Left cardiac atrium (tissue), 4 donors: ENCODE measurements around the gene ARPC1A. TPM values are rescaled to one million over a fixed set of nuclear protein-coding genes. Genes with fewer than 3 reads are reported as not detected.
"Not testable (repeated sequence)": the region's sequence is repeated elsewhere in the genome, so short reads cannot be mapped to it uniquely, and the experiment has no call there.

Source experiments
- ATAC-seq, 2 donors: fragments of 200-7000 bp; cut with Tn5 transposase; one replicate each; pipeline ENCODE4 v1.9.1; 2020; ENCODE audit warnings: mild to moderate bottlenecking in 2 of 2, moderate library complexity in 2 of 2
- DNase-seq: peaks from one replicate; pipeline ENCODE4 v3.0.0-alpha.2; 2020
- intact Hi-C, 2 donors: fragments of 100-400 bp; cut with DNase I; formaldehyde crosslinking; loops; one replicate each; pipeline versions ENCODE4 v1.14.1 to v1.15.1; 2022 to 2023
- long read RNA-seq: library from polyadenylated mRNA; unstranded; transcript quantifications from one replicate; pipeline ENCODE4 v2.0.0, GENCODE V29; 2021
- total RNA-seq, 2 donors: library from RNA; stranded (reverse); fragmentation: NEBNext Ultra II Directional; extraction: Animal tissue kit (Norgen Biotek cat#: 25700); gene quantifications; one replicate each; pipeline ENCODE4 v1.2.1, GENCODE V29; 2021
- donor health status: DM: no; HTN: yes; CAD: no.
- donor health status: DM: no; HTN: yes; CAD: no; lungs with severe emphysema.
- donor health status: DM: yes; HTN: yes; CAD: no.
- donor health status: Dilated cardiomyopathy.

ARPC1A gene
- 100 to 1,000 TPM in 1 of 2 donors, 10 to 100 TPM in 1; 98.8 to 112 TPM for total RNA-seq
- long read RNA-seq, transcript ARPC1A-201 (10 exons, 1,565 nt), result major isoform, 194 of 211 reads
- long read RNA-seq, partial matches to known transcripts, result 12 of 211 reads
- long read RNA-seq, other reads (novel, unspliced or antisense), result 5 of 211 reads

DNA sequence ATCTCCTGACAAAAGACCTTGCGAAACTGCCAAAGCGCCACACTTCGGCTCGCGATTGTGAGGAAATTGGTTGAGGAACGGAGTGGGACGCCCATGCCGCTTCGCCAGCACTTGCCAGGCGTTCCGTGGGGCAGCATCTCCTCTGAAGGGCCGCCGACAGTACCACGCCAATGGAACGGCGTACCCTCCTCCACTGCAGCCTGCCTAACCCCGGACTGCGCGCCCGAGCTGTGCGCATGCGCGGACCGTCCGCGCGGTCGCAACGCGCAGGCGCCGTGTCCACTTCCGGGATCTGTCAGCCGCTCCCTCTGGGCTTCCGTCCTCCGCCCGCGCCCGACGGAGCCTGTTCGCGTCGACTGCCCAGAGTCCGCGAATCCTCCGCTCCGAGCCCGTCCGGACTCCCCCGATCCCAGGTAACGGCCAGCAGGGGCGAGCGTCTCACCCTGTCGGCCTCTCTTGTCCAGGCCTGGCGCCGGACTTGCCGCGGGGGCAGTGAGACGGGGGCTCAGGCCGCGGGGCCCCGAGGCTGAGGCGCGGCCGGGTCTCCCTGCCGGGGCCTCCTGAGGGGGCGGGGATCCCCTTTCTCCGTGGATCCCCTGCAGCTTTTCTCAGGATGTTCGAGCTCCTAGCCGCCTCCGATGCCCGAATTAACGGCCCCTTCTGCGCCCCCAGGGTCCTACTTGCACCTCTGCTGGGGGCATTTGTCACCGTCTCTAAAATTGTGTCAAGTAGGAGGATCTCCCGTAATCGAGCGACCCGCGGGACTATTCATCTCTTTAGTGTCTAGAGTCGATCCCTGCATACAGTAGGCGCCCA lies at the start of gene ARPC1A:
Gene ARPC1A, plus strand, starts transcription at position 307 of the 816 bp plus-strand sequence. CDS start 7,456 bp downstream, outside the sequence.
- ATAC-seq (peak; percentile 97), DNase-seq (peak; percentile 93)
- intact Hi-C loops, result no loop called here

DNA sequence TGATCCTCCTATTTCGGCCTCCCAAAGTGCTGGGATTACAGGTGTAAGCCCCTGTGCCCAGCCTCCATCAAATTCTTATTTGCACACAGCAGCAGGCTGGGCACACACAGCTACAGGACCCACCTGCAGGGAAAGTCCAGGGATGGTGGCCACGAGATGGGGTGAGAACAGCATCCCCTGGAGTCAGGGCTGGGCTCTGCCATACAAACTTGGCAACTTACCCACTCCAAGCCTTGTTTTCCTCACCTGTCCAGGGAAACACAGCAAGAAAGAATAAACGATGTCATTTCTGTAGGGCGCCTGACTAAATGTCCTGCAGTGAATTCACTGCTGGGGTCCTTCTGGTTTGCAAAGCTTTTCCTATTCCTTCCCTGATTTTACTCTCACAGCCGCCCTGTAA lies 47.5 kb upstream of the ARPC1A start:
- no peak for ATAC-seq
- no peak for DNase-seq
- intact Hi-C loops, result no loop called here

DNA sequence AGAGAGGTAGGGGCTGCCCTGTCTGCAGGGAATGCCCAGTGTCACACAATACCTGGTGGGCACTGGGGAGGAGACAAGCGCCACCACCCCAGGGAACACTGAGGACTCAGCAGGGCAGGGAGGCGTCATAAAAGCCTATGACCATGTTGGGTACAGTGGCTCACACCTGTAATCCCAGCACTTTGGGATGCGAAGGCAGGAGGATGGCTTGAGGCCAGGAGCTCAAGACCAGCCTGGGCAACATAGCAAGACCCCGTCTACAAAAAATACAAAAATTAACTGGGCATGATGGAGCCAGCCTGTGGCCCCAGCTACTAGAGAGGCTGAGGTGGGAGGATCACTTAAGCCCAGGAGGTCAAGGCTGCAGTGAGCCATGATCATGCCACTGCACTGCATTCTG lies 41.5 kb upstream of the ARPC1A start:
- not testable (repeated sequence) for DNase-seq

DNA sequence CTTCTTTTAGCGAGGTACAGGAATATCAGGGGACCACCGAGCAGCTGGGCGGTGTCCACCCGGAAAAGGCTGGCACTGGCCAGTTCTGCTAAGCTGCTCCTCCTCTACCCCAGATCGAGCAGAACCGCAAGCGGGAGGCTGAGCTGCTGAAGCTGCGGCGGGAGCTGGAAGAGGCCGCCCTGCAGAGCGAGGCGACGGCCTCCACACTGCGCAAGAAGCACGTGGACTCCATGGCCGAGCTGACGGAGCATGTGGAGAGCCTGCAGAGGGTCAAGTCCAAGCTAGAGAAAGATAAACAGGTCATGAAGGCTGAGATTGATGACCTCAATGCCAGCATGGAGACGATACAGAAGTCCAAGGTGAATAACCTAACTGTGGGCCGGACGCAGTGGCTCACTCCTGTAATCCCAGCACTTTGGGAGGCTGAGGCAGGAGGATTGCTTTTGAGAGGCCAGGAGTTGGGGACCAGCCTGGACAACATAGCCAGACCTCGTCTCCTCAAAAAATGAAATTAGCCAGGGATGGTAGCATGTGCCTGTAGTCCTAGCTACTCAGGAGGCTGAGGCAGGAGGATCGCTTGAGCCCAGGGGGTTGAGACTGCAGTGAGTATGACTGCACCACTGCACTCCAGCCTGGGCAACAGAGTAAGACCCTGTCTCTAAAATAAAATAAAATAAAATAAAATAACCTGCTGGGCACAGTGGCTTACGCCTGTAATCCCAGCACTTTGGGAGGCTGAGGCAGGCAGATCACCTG lies 37.7 kb upstream of the ARPC1A start:
- no peak for ATAC-seq
- intact Hi-C loops, result no loop called here

More for the DNA sequence above, 41.5 kb upstream of the ARPC1A start:
- intact Hi-C loops, ATAC-seq: not testable (repeated sequence)

DNA sequence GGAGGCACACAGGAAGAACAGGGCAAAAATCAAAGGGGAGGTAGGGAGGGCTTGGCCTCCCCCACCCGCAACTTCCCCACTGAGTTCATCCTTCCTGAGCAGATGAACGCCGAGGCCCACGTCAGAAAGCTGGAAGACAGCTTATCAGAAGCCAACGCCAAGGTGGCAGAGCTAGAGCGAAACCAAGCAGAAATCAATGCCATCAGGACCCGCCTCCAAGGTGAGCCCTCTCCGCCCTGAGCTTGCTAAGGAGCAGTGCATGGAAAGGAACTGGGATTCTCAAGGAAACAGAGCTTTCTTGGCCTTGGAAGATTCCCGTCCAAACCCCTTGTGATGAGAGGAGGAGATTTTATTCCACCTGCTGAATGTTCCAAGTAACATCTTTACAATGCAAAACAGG lies 36.5 kb upstream of the ARPC1A start:
- intact Hi-C loops, result no loop called here
- no peak for DNase-seq

More for the DNA sequence above, 37.7 kb upstream of the ARPC1A start:
- no peak for DNase-seq

DNA sequence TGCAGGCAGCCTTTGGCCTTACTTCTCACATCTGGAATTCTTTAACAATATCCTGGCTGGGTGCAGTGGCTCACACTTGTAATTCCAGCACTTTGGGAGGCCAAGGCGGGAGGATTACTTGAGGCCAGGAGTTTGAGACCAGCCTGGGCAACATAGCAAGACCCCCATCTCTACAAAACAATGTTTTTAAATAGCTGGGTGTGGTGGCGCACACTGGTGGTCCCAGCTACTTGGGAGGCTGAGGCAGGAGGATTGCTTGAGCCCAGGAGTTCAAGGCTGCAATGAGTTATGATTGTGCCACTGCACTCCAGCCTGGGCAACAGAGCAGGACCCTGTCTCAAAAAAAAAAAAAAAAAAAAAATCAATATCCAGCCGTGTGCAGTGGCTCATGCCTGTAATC lies 35.5 kb upstream of the ARPC1A start:
- DNase-seq, intact Hi-C loops, ATAC-seq: not testable (repeated sequence)

More for the DNA sequence above, 36.5 kb upstream of the ARPC1A start:
- ATAC-seq, result no peak

DNA sequence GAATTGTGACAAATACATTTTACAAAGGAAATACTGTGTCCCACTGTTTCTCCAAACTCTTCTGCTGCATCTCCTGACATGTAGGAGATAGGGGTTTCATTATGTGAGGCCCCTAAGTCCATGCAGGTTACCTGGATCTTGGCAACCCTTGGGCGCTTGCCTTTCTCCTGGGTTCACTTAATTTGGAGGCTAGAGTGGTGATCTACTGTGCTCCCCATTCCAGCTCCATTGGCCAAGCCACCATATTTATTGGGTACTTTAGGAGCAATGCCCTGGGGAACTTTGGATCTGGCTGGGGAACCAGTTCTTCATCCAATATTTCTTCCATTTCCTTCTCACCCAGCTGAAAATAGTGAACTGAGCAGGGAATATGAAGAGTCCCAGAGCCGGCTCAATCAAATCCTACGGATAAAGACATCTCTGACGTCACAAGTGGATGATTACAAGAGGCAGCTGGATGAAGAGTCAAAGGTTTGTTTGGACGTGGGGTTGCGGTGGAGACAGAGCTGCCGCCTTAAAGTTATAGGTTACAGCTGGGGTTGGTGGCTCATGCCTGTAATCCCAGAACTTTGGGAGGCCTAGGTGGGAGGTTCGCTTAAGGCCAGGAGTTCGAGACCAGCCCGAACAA lies 34.6 kb upstream of the ARPC1A start:
- DNase-seq (no peak), ATAC-seq (no peak)
- intact Hi-C loops, result no loop called here

DNA sequence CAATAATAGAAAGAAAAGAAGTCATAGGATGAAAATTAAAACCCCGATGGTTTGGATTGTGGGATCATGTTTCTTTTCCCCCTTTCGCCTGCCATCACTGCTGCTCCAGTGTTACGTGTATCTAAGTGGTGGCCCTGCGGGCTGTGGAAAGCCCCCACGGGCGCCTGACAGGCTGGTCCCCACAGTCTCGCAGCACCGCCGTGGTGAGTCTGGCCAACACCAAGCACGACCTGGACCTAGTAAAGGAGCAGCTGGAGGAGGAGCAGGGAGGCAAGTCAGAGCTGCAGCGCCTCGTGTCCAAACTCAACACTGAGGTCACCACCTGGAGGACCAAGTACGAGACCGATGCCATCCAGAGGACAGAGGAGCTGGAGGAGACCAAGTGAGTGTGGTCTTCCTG lies 33.6 kb upstream of the ARPC1A start:
- ATAC-seq (no peak), DNase-seq (no peak)
- intact Hi-C loops, result no loop called here

DNA sequence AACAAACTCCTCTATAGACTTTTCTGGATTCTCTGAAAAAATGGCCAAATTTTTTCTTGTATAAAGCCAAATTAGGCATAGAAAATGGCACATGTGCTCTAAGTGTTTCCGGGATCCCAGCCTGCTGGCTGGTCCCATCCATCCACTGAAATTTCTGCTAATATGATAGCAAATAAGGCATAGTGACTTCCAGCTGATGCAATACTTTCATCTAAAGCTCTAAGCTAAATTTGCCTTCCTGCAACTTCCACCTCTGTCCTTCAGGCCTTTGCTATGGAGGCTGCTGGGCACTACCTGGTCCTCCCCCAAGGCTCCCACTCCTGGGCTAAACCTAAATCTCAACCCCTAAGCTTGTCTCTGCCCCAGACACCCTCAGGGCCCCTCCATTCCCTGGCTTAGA lies 32.5 kb upstream of the ARPC1A start:
- intact Hi-C loops, result no loop called here
- DNase-seq (no peak), ATAC-seq (no peak)

DNA sequence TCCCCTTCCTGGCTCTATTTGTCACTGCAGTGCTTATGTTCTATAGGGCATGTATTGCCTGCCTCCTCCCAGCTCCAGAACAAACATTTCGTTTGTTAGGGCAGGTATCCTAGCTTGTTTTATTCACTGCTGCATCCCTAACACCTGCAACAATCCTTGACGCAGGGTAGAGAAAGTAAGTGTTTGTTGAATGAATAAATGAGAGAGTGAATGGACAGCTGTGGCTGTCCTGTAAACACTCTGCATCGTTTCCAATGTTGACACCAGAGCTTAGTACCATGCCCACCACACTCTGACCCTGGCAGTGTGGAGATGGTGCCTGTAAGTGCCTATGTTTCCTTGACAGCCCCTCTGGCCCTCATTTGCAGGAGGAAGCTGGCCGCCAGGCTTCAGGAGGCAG lies 32.0 kb upstream of the ARPC1A start:
- intact Hi-C loops, result no loop called here
- ATAC-seq (no peak), DNase-seq (no peak)

DNA sequence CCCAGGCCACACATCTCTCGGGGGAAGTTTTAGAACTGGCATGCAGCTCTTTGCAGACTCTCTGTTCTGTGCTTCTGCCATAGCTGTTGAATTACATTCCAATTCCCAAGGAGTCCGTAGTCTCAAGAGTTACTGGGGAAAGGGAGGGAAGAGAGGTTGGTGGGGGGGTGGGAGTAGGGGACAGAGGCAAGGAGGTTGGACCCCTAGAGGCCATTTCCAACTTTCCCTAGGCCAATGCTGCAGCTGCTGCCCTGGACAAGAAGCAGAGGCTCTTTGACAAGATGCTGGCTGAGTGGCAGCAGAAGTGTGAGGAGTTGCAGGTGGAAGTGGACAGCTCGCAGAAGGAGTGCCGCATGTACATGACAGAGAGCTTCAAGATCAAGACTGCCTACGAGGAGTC lies 29.2 kb upstream of the ARPC1A start:
- DNase-seq (no peak), ATAC-seq (no peak)
- intact Hi-C loops, result no loop called here

DNA sequence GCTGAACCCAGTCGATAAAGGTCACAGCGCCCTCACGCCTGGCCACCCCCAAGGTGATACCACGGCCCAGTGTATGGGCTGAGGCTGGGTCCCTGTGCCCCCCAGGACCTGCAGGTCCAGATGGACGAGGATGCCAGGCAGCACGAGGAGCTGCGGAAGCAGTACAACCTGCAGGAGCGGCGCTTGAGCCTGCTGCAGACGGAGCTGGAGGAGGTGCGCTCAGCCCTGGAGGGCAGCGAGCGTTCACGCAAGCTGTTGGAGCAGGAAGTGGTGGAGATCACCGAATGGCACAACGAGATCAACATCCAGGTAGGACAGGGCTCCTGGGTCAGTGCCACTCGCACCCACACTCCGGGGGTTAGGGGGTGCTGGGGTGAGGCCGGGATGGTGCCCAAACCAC lies 24.2 kb upstream of the ARPC1A start:
- no peak for DNase-seq
- no peak for ATAC-seq
- intact Hi-C loops, result loop anchor here in 1 of 2 donors (10.0 kb wide), 1 partner anchor 147 kb away; no protein-coding TSS in a partner anchor

DNA sequence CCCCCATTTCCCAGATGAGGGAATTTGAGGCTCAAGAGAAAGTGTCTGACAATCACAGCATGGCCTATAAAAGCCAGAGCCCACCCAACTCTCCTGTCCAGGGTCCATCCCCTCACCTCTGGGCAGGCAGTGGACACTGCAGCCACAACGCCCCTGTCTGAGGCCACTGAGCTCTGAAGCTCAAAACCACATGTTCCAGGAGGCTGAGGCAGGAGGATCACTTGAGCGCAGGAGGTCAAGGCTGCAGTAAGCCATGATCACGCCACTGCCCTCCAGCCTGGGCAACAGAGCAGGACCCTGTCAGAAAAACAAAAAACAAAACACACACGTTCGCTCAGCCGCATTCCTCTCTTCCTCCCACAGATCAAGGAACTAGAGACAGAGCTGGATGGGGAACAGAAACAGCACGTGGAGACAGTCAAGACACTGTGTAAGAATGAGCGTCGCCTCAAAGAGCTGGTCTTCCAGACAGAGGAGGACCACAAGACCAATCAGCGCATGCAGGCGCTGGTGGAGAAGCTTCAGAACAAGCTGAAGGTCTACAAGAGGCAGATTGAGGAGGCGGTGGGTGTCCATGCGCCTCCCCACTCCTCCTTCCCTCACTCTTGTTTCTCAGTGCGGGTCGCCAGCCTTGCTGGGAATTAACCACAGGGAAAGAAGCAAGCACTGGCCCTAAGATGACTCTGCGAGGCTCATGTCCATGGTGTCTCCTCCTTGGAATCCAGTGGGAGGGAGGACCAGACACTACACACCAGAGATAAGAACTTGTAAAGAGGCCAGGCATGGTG lies 20.0 kb upstream of the ARPC1A start:
- no peak for DNase-seq
- ATAC-seq, result no peak
- intact Hi-C loops, result loop anchor here in 1 of 2 donors (10.0 kb wide), 1 partner anchor 151 kb away; no protein-coding TSS in a partner anchor

DNA sequence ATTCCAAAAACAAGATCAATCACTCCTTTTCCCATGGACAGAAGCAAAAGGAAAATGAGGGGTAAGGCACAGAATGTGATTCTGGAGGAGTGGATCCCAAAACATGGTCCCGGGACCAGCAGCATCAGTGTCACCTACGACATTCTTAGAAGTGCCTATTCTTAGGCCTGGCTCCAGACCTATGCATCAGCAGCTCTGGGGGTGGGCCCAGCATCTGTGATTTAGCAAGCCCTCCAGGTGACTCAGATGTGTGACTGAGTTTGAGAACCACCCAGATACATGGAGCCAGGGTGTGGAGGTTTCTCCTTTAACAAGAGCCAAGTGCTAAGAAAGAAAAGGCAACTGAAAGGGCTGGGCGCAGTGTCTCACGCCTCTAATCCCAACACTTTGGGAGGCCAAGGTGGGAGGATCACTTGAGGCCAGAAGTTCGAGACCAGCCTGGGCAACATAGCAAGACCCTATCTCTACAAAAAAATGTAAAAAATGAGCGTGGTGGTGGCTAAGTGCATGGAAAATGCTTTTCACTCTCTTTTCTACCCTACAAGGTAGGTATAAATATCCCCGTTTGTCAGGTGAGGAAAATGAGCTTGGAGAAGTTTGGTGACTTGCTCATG lies 17.1 kb upstream of the ARPC1A start:
- no peak for DNase-seq
- intact Hi-C loops, result loop anchor here in 1 of 2 donors (10.0 kb wide), 1 partner anchor 154 kb away; no protein-coding TSS in a partner anchor
- ATAC-seq, result no peak

DNA sequence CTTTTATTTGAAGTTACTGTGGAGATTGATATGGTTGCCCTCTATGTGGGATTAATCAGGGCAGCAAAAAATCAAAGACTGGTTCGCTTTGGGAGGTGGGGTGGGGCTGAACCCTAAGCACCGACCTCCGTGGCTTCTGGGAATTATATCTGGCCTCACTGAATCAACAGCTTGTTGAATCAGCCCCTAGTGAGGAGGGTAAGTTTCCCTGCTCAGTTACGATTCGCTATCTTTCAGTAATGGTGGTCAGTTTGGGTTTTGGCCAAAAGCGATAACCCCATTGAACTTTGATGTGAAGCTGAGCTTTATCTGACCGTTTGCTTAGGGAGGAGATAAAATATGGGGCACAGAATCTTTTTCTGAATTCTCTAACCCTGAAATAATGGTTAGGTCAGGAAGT lies 16.6 kb upstream of the ARPC1A start:
- DNase-seq (no peak), ATAC-seq (no peak)
- intact Hi-C loops, result loop anchor here in 1 of 2 donors (10.0 kb wide), 1 partner anchor 154 kb away; no protein-coding TSS in a partner anchor

DNA sequence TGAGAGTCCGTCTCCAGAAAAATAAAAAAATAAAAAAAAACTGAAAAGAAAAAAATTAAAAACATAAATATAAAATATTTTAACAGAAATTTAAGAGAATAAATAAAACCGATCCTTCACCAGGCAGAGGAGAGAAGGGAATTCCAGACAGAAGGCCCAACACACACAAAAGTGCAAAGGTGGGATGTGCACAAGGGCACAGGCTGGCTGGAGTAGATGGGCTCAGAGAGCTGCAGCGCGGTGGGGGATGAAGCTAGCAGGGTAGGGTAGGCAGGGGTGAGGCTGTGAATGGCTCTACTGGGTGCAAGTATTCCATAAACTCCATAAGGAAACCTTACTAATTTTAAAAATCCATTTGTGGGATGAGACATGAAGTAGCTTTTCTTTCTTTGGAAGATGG lies 15.7 kb upstream of the ARPC1A start:
- no peak for ATAC-seq
- intact Hi-C loops, result no loop called here
- no peak for DNase-seq

DNA sequence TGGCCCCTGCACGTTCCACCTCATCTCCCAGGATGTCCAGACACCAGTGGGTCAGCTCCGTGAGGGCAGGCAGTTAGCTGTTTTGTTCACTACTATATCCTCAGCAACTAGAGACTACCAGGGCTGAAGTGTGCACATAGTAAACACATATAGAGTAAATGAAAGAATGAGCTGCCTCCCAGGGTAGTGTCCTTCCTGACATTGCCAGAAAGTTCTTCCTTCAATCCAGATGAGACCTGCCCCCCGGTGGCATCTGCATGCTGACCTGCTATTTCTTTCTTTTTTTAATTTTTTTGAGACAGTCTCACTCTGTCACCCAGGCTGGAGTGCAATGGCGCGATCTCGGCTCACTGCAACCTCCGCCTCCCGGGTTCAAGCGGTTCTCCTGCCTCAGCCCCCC lies 14.0 kb upstream of the ARPC1A start:
- intact Hi-C loops, result loop anchor here in 1 of 2 donors (2.0 kb wide), 1 partner anchor 271 kb away; no protein-coding TSS in a partner anchor
- DNase-seq, result no peak
- no peak for ATAC-seq
